GM12891 (cell line): ENCODE measurements around the gene EXD3.

ENCODE experiments used
- PAX5 ChIP-seq: IDR thresholded peaks from 2 replicates; pipeline ENCODE4 v1.6.1; 2011; ENCODE audit warnings: low read length, moderate library complexity, mild to moderate bottlenecking; ENCODE audit not compliant: insufficient read depth, severe bottlenecking
- POLR2A ChIP-seq: IDR thresholded peaks from 2 replicates; pipeline ENCODE4 v1.6.1; 2011; ENCODE audit warnings: low read depth, low read length, control low read depth
- POLR2AphosphoS5 ChIP-seq: IDR thresholded peaks from 2 replicates; pipeline ENCODE4 v1.6.1; 2011; ENCODE audit warnings: low read depth, low read length, control low read depth
- SPI1 ChIP-seq: IDR thresholded peaks from 2 replicates; pipeline ENCODE4 v1.6.1; 2011; ENCODE audit warnings: low read depth, low read length, control low read depth
- TAF1 ChIP-seq: IDR thresholded peaks from 2 replicates; pipeline ENCODE4 v1.6.1; 2011; ENCODE audit warnings: low read depth, low read length, control low read depth

GRCh38 chr9:137375321-137376058 lies 47.5 kb downstream of the EXD3 start:
- no peak for TF ChIP-seq POLR2AphosphoS5
- no peak for TF ChIP-seq POLR2A
- TF ChIP-seq TAF1, result no peak
- TF ChIP-seq SPI1, result no peak
- TF ChIP-seq PAX5, result no peak
